ENCODE results near the gene PFN3.

DNA sequence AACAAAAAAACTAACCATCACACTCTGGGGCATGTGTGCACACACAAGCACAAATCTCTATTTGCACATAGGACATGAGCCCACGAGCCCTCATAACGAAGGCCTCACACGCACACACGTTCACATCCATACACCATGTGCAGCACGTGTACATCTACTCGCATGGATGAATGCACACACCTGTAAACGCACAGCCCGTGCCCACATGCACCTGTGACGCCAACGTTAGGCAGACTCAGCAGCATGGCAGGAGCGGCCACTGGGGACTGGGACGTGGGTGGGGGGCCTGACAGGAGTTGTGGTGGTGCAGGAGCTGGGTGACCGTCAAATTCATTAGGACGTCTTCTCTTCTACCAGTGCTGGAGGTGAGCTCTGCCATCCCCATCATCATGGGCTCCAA is 13.1 kb downstream of the PFN3 start:
- TF ChIP-seq POLR2A (IDR thresholded peaks at IDR 0.05), result no peak
- TF ChIP-seq, protein P1, sequence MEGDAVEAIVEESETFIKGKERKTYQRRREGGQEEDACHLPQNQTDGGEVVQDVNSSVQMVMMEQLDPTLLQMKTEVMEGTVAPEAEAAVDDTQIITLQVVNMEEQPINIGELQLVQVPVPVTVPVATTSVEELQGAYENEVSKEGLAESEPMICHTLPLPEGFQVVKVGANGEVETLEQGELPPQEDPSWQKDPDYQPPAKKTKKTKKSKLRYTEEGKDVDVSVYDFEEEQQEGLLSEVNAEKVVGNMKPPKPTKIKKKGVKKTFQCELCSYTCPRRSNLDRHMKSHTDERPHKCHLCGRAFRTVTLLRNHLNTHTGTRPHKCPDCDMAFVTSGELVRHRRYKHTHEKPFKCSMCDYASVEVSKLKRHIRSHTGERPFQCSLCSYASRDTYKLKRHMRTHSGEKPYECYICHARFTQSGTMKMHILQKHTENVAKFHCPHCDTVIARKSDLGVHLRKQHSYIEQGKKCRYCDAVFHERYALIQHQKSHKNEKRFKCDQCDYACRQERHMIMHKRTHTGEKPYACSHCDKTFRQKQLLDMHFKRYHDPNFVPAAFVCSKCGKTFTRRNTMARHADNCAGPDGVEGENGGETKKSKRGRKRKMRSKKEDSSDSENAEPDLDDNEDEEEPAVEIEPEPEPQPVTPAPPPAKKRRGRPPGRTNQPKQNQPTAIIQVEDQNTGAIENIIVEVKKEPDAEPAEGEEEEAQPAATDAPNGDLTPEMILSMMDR (IDR thresholded peaks at IDR 0.05 in 8 of 11, conservative IDR thresholded peaks at IDR 0.05 in 3 of 11), result no peak

Measured in spleen (tissue), 7 donors.